NOMO-1 treated with DMSO at 0.1 percent for 48 hours (cell line): ENCODE results near the gene FHL2.
"Not testable (repeated sequence)": the region's sequence is repeated elsewhere in the genome, so short reads cannot be mapped to it uniquely, and the experiment has no call there.

Experiments
- DNase-seq: peaks from one replicate; lab custom pipeline; 2025; ENCODE audit not compliant: unreplicated experiment; lab: John Stamatoyannopoulos, UW

FHL2 gene

DNA sequence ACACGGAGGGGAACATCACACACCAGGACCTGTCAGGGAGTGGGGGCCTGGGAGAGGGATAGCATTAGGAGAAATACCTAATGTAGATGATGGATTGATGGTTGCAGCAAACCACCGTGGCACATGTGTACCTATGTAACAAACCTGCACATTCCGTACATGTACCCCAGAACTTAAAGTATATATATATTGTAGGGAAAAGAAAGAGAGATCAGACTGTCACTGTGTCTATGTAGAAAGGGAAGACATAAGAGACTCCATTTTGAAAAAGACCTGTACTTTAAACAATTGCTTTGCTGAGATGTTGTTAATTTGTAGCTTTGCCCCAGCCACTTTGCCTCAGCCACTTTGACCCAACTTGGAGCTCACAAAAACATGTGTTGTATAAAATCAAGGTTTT is 26.0 kb upstream of the FHL2 start:
- DNase-seq, result not testable (repeated sequence)

DNA sequence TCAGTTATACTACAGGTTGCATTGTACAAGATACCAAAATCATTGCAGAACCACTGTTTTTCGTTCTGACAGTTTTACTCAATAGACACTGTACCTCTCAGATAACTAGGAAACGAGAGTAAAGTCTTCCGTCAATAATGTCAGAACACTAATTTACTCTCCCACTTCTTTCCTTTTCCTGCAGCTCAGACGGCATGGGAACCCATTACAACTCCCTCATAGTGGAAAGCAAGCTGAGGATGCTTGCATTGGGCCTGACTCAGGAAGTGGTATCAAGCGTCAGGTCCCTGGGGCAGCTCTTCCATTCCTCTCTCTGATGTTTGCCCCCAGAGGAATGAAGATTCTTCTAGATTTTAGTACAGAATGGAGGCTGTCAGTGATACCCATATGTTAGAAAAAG is 23.9 kb upstream of the FHL2 start:
- no peak for DNase-seq

DNA sequence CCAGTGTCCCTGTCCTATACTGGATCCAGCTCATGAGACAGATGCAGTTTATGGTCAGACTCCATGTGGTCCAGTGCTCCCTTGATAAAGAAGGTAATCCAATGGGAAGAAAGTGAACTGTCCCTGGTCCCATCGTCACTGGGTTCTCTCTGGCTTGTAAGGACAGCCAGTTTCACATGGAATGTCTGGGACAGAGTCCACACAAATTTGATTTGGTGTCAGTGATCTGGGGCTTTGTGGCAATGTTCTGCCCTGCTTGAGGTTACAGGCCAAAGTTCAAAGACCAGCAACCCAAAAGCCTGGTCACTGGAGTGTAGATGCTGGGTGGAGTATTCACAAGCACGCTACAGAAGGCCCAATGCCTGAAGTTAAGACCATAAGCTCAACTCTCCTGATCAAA is 22.2 kb upstream of the FHL2 start:
- DNase-seq, result no peak

DNA sequence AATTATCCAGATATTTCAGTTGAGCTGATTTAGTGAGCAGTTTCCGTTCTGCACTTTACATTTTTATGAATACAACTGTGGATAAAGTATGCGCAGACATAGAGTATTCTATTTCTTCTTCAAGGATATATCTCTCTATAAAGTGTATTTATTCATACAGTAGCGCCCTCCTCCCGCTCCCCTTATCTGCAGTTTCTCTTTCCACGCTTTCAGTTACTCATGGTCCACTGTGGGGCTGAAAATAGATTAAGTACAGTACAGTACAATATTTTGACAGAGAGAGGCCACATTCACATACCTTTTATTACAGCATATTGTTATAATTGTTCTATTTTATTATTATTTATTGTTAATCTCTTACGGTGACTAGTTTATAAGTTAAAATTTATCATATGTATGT is 19.7 kb upstream of the FHL2 start:
- no peak for DNase-seq

DNA sequence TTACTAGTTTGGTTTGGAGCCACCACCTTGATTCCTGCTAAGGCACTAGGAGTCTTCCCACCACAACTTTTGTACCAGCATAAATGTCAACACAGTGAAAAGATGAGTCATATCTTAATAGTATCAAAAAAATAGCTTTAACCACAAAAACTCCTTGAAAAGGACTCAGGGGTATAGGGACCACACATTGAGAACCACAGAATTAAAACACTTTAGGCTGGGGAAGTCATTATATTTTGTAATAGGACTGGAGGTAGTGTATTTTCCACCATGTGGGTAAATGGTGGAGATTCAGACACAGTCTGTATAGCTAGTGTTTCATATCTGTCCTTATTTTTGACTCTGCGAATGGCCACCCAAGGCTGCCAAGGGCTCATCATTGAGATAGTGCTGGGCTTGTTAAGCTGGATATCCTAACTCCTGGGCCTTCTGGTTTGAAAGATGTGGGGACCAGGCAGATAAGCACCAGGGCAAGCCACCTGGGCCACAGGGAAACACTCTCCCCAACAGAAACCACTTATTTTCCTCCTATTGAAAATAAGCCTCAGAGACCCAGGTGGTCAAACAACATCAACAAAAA is 19.1 kb upstream of the FHL2 start:
- peak; percentile 42 for DNase-seq

DNA sequence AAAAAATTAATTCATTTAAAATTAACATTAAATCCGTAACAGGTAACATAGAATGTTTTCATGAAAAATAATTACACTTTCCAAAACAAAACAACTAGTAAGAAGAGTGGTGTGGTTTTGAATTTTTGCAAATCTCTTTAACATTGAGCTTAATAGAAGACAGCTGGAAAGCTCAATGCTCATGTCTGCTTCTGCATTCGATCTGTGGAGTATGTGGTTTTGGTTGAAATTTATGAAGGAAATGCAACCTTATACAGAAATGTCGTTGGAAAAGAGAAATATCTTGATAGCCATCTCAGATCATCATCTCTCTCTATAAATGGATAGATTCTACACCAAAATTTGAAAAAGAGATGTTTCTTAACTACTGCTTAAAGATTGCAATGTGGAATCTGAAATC is 17.3 kb upstream of the FHL2 start:
- DNase-seq, result no peak

DNA sequence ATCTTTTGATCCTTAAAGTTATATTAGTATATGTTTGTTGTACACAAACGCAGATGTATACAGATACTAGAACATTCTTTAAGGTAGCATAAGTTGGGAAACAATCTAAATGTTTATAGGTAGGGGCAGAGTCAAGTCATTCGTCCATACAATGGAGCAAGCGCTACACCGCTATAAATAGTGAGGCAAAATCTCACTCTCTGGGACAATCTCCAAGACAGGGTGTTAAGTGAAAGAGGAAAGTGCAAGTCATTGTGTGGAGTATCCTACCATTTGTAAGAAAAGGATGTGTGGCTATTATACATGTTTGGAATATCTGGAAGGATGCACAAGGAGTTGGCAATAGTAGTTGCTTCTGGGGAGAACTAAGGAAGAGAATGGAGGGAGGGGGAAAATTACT is 16.2 kb upstream of the FHL2 start:
- DNase-seq, result no peak

DNA sequence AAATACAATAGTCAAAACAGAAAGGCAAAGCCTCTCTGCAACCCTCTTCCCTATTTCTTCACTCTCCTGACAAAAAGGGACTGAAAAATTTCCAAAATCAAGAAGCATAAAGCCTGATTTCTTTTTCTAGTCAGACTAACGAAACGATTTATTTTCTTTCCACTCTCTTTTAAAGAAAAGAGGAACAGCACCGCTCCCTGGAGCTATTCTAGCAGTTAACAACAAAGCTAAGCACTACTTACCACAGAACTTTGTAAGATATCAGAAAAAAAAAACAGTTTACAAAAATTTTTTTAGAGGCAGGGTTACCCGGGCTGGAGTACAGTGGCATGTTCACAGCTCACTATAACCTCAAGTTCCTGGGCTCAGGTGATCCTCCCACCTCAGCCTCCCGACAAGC is 14.4 kb upstream of the FHL2 start:
- no peak for DNase-seq

DNA sequence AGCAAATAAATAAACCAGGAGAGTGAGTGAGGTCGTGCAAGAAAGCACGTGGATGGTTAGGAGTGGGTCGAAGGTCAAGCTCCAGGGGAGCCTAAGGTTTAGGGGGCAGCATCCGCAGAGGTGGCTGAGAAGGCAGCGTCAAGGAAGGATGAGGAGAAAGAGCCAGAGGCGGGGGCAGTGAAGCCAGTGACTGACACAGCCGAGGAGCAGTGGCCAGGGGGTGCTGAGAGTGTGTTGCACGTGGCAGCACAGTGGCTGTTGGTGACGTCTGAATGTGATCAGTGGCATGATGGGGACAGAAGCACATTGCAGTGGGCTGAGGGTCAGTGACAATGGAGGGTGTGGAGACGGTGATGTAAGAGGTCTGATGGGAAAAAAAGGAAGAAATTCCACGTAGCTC is 13.7 kb upstream of the FHL2 start:
- DNase-seq, result no peak

DNA sequence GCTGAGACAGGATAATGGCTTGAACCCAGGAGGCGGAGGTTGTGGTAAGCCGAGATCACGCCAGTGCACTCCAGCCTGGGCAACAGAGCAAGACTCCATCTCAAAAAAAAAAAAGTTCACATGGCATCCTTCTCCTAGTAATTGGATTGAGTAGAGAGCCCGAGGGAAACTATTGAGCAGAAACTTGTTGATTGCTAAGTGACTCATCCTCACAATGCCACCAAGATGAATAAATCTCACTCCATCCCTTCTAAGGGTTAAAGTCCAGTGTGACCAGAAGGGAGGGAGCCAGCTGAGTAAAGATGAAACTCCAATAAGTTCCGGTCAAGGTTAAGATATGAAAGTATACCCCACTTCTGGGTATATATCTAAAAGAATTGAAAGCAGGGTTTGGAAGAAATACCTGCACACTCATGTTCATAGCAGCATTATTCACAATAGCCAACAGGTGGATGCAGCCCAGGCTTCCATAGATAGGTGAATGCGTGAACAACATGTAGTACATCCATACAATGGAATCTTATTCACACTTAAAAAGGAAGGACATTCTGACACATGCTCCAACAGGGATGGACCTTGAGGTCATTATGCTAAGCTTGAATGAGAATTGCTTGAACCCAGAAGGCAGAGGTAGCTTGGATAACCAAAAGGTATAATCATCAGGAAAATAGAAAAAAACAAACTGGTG is 13.0 kb upstream of the FHL2 start:
- DNase-seq, result no peak

DNA sequence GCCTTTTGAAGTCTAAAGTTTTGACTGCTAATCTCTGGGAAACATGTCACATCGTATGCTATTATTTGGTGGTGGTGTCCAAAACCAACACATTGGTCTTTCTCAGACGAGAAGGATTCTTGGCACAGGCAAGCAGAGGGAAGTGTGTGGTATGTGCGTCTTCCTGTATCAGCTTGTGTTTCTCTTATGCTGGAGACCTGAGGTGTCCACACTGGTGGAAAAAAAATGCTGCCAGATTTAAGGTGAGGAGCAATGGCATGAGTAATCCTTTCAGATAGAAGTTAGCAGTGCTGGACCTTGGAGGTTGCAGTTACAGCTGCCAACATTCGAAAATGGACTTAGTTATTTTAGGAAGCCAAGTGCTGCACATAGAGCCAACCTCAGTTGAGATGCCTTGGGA is 11.7 kb upstream of the FHL2 start:
- DNase-seq, result no peak

DNA sequence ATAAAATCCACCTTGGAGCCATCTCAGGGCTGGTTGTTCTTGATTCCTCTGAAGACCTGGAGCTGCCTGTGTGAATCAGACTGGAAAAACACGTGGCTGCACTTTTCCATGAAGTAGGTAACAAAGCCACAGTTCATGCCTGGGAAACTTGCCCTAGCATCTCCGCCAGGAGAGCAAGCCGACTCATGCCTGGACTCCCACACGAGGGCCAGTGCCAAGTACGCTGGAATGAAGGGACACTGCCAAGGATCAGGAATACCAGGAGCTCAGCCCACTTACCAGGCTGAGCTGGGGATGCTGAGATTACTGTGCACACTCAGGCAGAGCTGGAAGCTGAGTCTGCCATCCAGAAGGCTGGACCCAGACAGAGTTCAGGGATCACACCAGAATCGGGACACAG is 10.9 kb upstream of the FHL2 start:
- DNase-seq, result no peak

DNA sequence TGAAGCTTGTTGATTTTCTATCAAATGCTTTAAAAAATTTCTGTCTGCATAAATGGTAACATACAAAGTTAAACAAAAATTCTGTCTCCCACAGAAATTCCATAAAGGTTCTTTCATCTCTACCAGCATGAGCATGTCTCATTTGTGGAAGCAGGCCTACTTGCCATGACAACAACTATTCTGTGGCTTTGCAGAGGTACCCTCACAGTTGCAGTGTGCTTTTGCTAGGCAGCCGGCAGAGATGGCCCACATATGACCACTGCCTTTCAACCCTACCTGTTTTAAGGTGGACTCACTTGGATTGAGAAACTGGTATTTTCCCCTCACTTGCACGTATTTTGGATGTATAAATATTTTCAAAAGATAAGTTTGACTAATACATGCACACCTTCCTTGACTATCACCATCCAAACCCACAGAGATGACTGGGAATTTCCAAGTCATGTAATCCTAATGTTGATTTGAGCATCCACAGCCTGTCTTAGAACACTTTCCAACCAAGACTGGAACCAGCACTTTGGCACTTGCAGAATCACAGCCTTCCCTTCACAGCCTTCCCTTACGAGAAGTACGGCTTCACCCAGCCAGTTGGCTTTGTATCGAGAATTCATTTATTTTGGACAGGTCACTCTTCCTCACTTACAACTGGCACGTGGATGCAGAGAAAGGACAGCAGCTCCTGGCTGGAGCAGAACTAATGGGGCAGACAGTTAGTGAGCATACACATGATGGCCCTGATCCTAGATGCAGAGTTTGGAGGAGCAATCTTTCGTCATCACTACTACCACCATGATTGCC is 9.3 kb upstream of the FHL2 start:
- DNase-seq, result no peak

DNA sequence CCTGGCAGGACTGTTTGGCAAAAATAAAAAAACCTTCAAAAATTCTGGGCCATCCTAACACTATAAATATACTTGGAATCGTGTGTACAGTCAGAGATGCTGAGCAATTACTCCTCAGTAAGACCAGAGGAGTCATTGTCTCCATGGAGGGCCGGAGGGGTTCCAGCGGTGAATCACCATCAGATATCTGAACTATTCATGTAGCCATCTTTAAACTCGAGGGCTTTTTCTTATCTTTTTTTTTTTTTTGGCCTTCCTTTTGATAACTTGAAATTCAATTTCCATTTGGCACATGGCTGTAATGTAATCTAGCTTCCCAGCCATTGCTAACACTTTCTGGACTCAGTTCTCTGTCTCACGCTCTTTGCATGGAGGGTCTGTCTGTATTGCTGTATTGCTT is 7.4 kb upstream of the FHL2 start:
- no peak for DNase-seq

DNA sequence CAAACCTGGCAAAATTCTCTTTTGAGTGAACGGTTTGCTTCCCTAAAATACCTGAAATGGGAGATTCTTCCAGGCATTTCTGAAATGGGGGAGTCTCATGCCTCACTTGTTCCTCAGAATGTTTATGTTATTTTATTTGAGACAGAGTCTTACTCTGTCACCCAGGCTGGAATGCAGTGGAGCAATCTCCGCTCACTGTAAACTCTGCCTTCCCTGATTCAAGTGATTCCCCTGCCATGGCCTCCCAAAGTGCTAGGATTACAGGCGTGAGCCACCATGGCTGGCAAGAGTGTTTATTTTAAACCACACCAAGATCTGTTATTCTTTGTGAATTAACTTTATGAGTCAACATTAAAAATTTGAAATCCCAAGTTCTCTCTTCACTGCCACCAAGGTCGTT is 6.4 kb upstream of the FHL2 start:
- DNase-seq, result no peak

DNA sequence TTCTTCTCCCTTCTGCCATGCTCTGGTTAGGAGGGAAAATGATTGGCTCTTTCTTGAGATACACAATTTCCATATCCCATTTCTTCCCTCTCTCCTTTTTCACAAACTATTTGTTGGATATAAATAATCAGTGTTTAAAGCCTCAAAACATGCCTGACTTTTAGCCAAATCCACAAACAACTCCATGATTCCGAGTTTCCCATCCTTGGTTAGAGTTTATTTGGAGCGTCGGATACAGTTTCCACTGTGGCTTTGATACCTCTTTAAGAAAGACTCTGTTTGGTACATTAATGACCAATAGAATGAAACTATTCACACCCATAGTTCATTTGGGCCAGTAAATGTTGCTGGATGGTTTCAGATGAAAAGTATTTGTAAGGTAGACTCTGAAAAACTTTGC is 5.9 kb upstream of the FHL2 start:
- DNase-seq, result no peak

DNA sequence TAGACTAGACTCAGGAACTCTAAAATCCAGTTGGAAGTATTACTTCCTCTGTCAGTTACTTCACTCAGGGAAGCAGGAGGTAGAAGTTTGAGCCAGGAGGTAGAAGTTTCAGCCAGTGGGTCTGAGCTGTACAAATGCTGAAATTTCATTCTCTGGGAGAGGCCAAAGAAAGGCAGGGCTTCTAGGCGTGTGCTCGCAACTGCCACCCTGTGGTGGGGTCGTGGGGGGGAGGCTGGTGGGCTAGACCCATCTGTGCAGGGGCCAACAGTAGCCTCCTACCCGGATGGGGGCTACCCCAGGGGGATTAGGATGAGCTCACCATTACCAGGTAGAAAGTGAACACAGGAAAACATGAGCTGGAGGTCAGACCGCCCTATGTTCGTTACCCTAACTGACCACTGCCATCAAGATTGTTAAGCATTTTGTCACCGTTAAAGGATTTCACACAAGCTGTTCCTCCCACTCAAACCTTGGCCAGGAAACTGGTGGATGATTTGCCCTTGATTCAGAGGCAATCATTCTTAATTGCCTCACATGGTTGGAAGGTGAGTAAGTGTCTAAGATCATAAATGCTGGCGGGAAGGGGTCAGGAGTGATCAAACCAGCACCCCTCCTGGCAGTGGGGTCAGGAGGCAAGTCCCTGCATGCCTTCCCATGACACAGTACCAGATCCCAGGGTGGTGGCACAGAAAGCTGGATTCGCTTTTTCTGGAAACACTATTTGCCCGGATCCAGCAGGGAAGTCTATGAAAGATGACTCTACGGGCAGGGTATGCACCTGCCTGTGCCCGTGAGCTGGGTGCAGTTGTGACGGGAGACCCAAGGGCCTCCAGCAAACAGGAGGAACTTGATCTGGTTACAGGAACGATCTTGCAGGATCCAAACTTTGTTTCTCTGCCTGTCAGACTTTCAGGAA is 5.2 kb upstream of the FHL2 start:
- DNase-seq, result no peak

DNA sequence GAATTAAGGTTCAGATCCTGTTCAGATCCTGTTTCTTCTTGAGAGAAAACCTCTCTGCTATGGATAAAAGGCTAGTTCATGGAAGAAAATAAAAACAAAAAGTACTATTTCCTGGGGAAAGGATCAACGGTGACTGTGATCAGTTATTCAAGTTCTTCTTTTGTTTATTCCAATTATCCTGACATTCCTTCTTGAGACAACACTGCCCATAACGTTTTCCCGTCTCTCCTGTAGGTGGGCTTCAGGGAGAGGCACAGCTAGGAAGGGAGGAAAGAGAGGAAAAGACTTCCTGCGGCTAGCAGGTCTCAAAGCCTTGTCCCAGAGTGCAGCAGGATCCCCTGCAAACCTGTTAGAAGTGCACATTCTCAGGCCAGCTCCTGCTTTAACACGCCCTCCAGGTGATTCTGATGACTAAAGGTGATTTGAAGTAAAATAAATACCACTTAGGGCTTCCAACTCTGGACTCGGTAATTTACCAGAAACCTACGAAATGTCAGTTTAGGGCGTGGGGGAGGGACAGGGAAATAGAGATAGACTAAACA is 4.5 kb upstream of the FHL2 start:
- no peak for DNase-seq

DNA sequence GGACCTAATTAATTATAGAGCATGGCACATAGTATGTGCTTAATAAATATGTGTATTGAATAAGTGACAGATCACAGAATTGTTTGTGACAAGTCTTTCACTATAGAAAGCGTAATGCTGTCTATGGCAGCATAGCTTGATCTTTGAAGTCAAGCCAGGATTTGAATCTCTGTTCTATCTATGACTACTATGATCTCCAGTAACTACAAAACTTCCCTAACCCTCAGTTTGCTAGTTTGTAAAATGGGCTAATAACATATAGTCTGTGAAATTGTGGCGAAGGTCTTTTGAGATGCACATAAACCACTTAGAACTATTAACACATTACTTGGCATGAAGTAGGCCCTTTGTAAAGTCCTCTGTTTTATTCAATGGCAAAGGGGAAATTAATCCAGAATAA is 4.0 kb upstream of the FHL2 start:
- no peak for DNase-seq

DNA sequence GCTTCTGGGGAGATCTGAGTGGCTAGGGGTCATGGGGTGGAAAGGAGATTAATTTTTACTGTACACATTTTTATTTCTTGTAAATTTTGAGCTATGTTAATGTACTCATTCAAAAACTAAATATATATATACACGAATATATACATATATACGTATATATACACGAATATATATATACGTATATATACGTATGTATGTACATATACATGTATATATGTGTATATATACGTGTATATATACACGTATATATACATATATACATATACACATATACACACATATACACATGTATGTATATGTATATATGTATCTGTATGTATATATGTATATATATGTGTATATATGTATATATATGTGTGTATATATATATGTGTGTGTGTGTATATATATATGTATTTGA is 3.0 kb upstream of the FHL2 start:
- no peak for DNase-seq

DNA sequence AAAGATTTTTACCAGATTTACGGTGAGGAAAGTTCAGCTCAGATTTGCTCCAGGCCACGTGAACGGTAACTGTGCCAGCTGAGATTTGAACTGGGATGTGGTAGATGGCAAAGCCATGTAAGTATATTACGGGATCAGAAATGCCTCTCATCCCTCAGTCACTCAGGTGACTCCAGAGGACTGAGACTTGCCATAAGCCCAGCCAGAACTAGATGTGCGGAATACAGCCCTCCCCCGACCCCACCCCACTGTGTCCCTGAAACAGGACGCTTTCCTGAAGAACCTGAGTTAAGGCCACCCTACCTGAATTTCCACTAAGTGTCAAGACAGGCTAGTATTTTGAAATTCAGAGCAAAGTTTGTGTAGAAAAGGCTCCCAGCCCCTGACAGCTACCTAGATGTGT is 1.3 kb upstream of the FHL2 start:
- DNase-seq, result no peak
